Heart right ventricle (tissue), 16 donors: ENCODE measurements around the gene CCDC87. TPM values are rescaled to one million over a fixed set of nuclear protein-coding genes. Genes with fewer than 3 reads are reported as not detected.

Source experiments
- ATAC-seq, 8 donors: fragments of 200-7000 bp; cut with Tn5 transposase; one replicate each; pipeline ENCODE4 v1.9.1; 2020; ENCODE audit warnings: mild to moderate bottlenecking in 8 of 8, moderate library complexity in 8 of 8, moderate number of reproducible peaks in 1 of 8
- DNase-seq, 2 donors: peaks; one replicate each; pipeline ENCODE4 v3.0.0-alpha.2; 2020
- H3K27ac ChIP-seq, 10 donors: fragments of 200-600 bp; sonication (generic) in 2 of 10; one replicate each; pipeline versions ENCODE4 v1.5.0 to v1.8.0; 2020 to 2022; ENCODE audit warnings: mild to moderate bottlenecking in 3 of 10
- H3K27me3 ChIP-seq, 7 donors: fragments of 200-600 bp; one replicate each; pipeline ENCODE4 v1.8.0; 2021 to 2022; ENCODE audit warnings: mild to moderate bottlenecking in 2 of 7
- H3K36me3 ChIP-seq, 9 donors: fragments of 200-600 bp; sonication (generic) in 1 of 9; one replicate each; pipeline versions ENCODE4 v1.5.0 to v1.8.0; 2020 to 2022; ENCODE audit warnings: mild to moderate bottlenecking in 2 of 9
- H3K4me1 ChIP-seq, 9 donors: fragments of 200-600 bp; sonication (generic) in 1 of 9; one replicate each; pipeline versions ENCODE4 v1.5.0 to v1.8.0; 2020 to 2022; ENCODE audit warnings: mild to moderate bottlenecking in 4 of 9
- H3K4me3 ChIP-seq, 10 donors: fragments of 200-600 bp; sonication (generic) in 2 of 10; one replicate each; pipeline versions ENCODE4 v1.5.0 to v1.8.0; 2020 to 2022; ENCODE audit warnings: mild to moderate bottlenecking in 7 of 10, moderate library complexity in 2 of 10
- H3K9me3 ChIP-seq, 11 donors: fragments of 200-600 bp in 10 of 11; sonication (generic) in 2 of 11; one replicate each; pipeline versions ENCODE4 v1.5.0 to v1.8.0; 2013 to 2022; ENCODE audit warnings: mild to moderate bottlenecking in 2 of 11, control low read depth in 1 of 11, moderate library complexity in 1 of 11
- WGBS, 2 donors: extraction: QIAGEN DNeasy Blood & Tissue Kit; methylation state at CpG; one replicate each; pipeline ENCODE4 v1.1.7; 2013; ENCODE audit warnings: inconsistent platforms in 1 of 2; 5-methylcytosine and 5-hydroxymethylcytosine counted together
- intact Hi-C, 10 donors: fragments of 100-400 bp; cut with DNase I; formaldehyde crosslinking; loops; one replicate each; pipeline versions ENCODE4 v1.11.1 to v1.14.2; 2022
- polyA plus RNA-seq, 2 donors: library from polyadenylated mRNA; stranded (reverse); fragments of 200-250 nt; gene quantifications; one replicate each; pipeline ENCODE4 v1.2.3, GENCODE V29; 2013
- total RNA-seq, 10 donors: library from RNA; stranded (reverse); fragmentation: NEBNext Ultra II Directional in 3 of 10; extraction: Animal tissue kit (Norgen Biotek cat#: 25700) in 3 of 10; gene quantifications; one replicate each; pipeline versions ENCODE4 v1.2.1 to v1.2.4, GENCODE V29; 2021 to 2023
- TF ChIP-seq, protein P1 (sequence below), 9 donors: fragments of 200-600 bp; sonication (generic) in 2 of 9; IDR thresholded peaks; one replicate each; pipeline versions ENCODE4 v1.5.0 to v1.8.0; 2021 to 2022; ENCODE audit warnings: antibody characterized with exemption in 9 of 9, mild to moderate bottlenecking in 5 of 9, moderate library complexity in 1 of 9
- donor health status: Arrhythmogenic right ventricular cardiomyopathy.
- donor health status: ischemic (EF 13 %, LVEDD 7.1; RV severe dilation, severe dysfunction).
- donor health status: healthy with polysubstance abuse.
- donor health status: DM: no; HTN: yes; CAD: no.
- donor health status: DM: no; HTN: no; CAD: no.
- donor health status: ischemic (EF 25% LVEDD 6.9; RV normal size, moderate dysfunction).
- donor health status: ischemic (EF 25% LVEDD 5.7; RV mildly dilated, moderate dysfunction).
- donor health status: healthy.
- donor health status: DM: yes; HTN: yes; CAD: no.
- donor health status: Ischemic cardiomyopathy.
- donor health status: ischemic (EF 35%, LVEDD 5.7; RV mildly dilated, moderate dysfunction).
- donor health status: nonischemic (EF 11% LVEDD 7.7; RV severe dilation, severe dysfunction).
- donor health status: DM: yes; HTN: yes; CAD: no.
- donor health status: PGD.
- donor health status: ischemic (EF 29% LVEDD 5.4; RV normal size, mild dysfunction).
- donor health status: nonischemic (EF 23%, LVEDD 6.1; RV moderate dilation, normal function).

CCDC87 gene
- total and polyA plus RNA-seq, 12 donors = 0.14 to 0.66 (median 0.33) TPM

GRCh38 chr11:66616379-66617154 lies 23.7 kb upstream of the CCDC87 start, which contains the start of gene RBM14:
RBM14 (plus strand) TSS chr11:66616630; CDS start chr11:66616721, 91 bp downstream.
- peak within 1 kb of the TSS; percentile 79 to 96 (median 94) for H3K27ac ChIP-seq
- TF ChIP-seq, protein P1, sequence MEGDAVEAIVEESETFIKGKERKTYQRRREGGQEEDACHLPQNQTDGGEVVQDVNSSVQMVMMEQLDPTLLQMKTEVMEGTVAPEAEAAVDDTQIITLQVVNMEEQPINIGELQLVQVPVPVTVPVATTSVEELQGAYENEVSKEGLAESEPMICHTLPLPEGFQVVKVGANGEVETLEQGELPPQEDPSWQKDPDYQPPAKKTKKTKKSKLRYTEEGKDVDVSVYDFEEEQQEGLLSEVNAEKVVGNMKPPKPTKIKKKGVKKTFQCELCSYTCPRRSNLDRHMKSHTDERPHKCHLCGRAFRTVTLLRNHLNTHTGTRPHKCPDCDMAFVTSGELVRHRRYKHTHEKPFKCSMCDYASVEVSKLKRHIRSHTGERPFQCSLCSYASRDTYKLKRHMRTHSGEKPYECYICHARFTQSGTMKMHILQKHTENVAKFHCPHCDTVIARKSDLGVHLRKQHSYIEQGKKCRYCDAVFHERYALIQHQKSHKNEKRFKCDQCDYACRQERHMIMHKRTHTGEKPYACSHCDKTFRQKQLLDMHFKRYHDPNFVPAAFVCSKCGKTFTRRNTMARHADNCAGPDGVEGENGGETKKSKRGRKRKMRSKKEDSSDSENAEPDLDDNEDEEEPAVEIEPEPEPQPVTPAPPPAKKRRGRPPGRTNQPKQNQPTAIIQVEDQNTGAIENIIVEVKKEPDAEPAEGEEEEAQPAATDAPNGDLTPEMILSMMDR (IDR thresholded peaks at IDR 0.05) = no peak
- 0% methylated on average over 82 to 90 of the region's 90 CpGs for WGBS, 2 donors
- intact Hi-C loops = loop anchor here in 2 of 10 donors (1.0 to 5.0 kb wide), 3 partner anchors 22 to 61 kb away; partner anchors contain the start of genes RBM4 (in 2 of the 2) and RBM4B (in 2 of the 2)
- H3K27me3 ChIP-seq = no peaks in the 10 kb centered on the region
- ATAC-seq (peak; percentile 94 to 98 (median 97)), DNase-seq (peak; percentile 99)
- peaks cover 7 to 54% (median 46%) of the 10 kb centered on the region in 9 donors for H3K4me1 ChIP-seq
- H3K4me3 ChIP-seq = peak within 1 kb of the TSS; percentile 56 to 94 (median 82)
- no peaks in the 10 kb centered on the region for H3K9me3 ChIP-seq
- H3K36me3 ChIP-seq = peaks cover 0 to 26% (median 0%) of the 10 kb centered on the region in 9 donors

DNA sequence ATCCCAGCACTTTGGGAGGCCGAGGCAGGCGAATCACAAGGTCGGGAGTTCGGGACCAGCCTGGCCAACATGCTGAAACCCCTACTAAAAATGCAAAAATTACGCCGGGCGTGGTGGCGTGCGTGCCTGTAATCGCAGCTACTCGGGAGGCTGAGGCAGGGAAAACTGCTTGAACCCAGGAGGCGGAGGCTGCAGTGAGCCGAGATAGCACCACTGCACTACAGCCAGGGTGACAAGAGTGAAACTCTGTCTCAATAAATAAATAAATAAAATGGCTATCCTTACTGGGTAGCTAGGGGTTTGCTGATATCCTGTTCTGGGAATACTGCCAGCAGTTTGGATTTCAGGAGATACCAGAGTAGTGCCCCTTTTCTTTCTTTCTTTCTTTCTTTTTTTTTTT lies 21.2 kb upstream of the CCDC87 start:
- H3K4me3 ChIP-seq = no peak overlapping the region
- H3K9me3 ChIP-seq = no peaks in the 10 kb centered on the region
- WGBS, 2 donors = 73 to 82% methylated on average over 13 of the region's 13 CpGs
- peaks cover 7 to 29% (median 22%) of the 10 kb centered on the region in 9 donors for H3K4me1 ChIP-seq
- intact Hi-C loops = no loop called here
- no peak overlapping the region for H3K27ac ChIP-seq
- H3K36me3 ChIP-seq = peaks cover 0 to 5% (median 0%) of the 10 kb centered on the region in 9 donors
- DNase-seq = no peak
- no peak for ATAC-seq
- TF ChIP-seq, protein P1 (IDR thresholded peaks at IDR 0.05) = no peak
- no peaks in the 10 kb centered on the region for H3K27me3 ChIP-seq

DNA sequence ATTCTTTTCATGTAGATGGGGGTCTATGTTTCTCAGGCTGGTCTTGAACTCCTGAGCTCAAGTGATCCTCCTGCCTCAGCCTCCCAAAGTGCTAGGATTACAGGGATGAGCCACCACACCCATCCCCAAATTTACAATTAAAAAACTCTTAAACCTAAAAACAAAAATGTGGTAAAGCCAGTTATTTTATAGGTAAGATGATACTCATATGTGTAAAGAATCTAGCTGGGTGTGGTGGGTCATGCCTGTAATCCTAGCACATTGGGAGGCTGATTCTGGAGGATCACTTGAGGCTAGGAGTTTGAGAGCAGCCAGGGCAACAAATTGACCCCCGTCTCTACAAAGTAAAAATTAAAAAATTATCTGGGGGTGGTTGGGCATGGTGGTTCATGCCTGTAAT lies 19.6 kb upstream of the CCDC87 start:
- intact Hi-C loops = no loop called here
- ATAC-seq (no peak), DNase-seq (no peak)
- no peaks in the 10 kb centered on the region for H3K9me3 ChIP-seq
- TF ChIP-seq, protein P1 (IDR thresholded peaks at IDR 0.05) = no peak
- no peaks in the 10 kb centered on the region for H3K27me3 ChIP-seq
- no peaks in the 10 kb centered on the region for H3K36me3 ChIP-seq
- no peak overlapping the region for H3K4me3 ChIP-seq
- H3K27ac ChIP-seq = no peak overlapping the region
- H3K4me1 ChIP-seq = peaks cover 2 to 21% (median 12%) of the 10 kb centered on the region in 9 donors
- 95 to 100% methylated on average over 1 of the region's 1 CpG for whole genome bisulfite sequencing, 2 donors

GRCh38 chr11:66609721-66610617 lies 17.1 kb upstream of the CCDC87 start:
- WGBS, 2 donors = 60 to 68% methylated on average over 4 of the region's 4 CpGs
- H3K27ac ChIP-seq = no peak overlapping the region
- no peak overlapping the region for H3K4me3 ChIP-seq
- H3K9me3 ChIP-seq = no peaks in the 10 kb centered on the region
- H3K27me3 ChIP-seq = no peaks in the 10 kb centered on the region
- intact Hi-C loops = no loop called here
- no peak for DNase-seq
- no peak for ATAC-seq
- TF ChIP-seq, protein P1 (IDR thresholded peaks at IDR 0.05) = no peak
- H3K4me1 ChIP-seq = peaks cover 8 to 20% (median 12%) of the 10 kb centered on the region in 9 donors
- H3K36me3 ChIP-seq = peaks cover 0 to 15% (median 8%) of the 10 kb centered on the region in 9 donors
